AG04450 (cell line): ENCODE measurements around the gene ME2. TPM values are rescaled to one million over a fixed set of nuclear protein-coding genes. Genes with fewer than 3 reads are reported as not detected.

ENCODE experiments used
- CTCF ChIA-PET: fragments of 300-600, 350-600 bp; formaldehyde crosslinking; extraction: SDS; loops from one replicate; lab custom pipeline; 2022; ENCODE audit warnings: antibody characterized with exemption, inconsistent platforms; lab: Charles Lee
- POLR2A ChIA-PET: fragments of 350-600 bp; formaldehyde crosslinking; extraction: SDS; loops from one replicate; lab custom pipeline; 2021; ENCODE audit warnings: antibody characterized with exemption, inconsistent platforms; lab: Yijun Ruan, JAX
- DNase-seq: peaks from one replicate; pipeline ENCODE4 v3.0.0-alpha.2; 2011; ENCODE audit warnings: low read depth, low spot score
- H3K27ac ChIP-seq: one replicate; pipeline ENCODE4 v1.5.1; 2012; ENCODE audit warnings: low read depth, low read length, control low read depth
- H3K27me3 ChIP-seq: one replicate; pipeline ENCODE4 v1.6.0; 2012; ENCODE audit warnings: low read length; ENCODE audit not compliant: control insufficient read depth, insufficient read depth
- H3K4me3 ChIP-seq: 2 replicates; pipeline ENCODE4 v1.5.1; 2011; ENCODE audit warnings: mild to moderate bottlenecking, low read depth, low read length, control low read depth
- H3K9me3 ChIP-seq: 2 replicates; pipeline ENCODE4 v1.5.1; 2012; ENCODE audit warnings: low read length; ENCODE audit not compliant: control insufficient read depth, insufficient read depth
- CTCF ChIP-seq: IDR thresholded peaks from 2 replicates; pipeline ENCODE4 v1.5.1; 2011; ENCODE audit warnings: low read depth, low read length, control low read depth, inconsistent platforms
- polyA plus RNA-seq: library from polyadenylated mRNA; depleted of rRNA; stranded (reverse); fragments of >200 nt; gene quantifications from 2 replicates; pipeline ENCODE4 v1.2.3, GENCODE V29; 2011

ME2 gene
- polyA plus RNA-seq, 1 experiment: 51.3 TPM

- no peak for DNase-seq
- no peaks in the 10 kb centered on the region for H3K9me3 ChIP-seq
- no peak overlapping the region for H3K27ac ChIP-seq
- CTCF ChIA-PET: interaction anchor here (1.1 kb wide), 1 partner anchor 106 kb away, joined by 3 read pairs; the partner anchor contains the start of gene MRO
- no peaks in the 10 kb centered on the region for H3K27me3 ChIP-seq
- no peak for TF ChIP-seq CTCF
- POLR2A ChIA-PET: no interaction called here
- no peak overlapping the region for H3K4me3 ChIP-seq
These were observed 47.6 kb downstream of the ME2 start for GRCh38 chr18:50926521-50926920.

- ChIA-PET CTCF (no interaction called here), POLR2A (no interaction called here)
- no peaks in the 10 kb centered on the region for H3K9me3 ChIP-seq
- H3K4me3 ChIP-seq: no peak overlapping the region
- H3K27me3 ChIP-seq: no peaks in the 10 kb centered on the region
- H3K27ac ChIP-seq: no peak overlapping the region
- TF ChIP-seq CTCF: no peak
- no peak for DNase-seq
These were observed 49.6 kb downstream of the ME2 start for GRCh38 chr18:50928551-50928950.

- Histone ChIP-seq H3K9me3 (no peaks in the 10 kb centered on the region), H3K27ac (no peak overlapping the region), H3K4me3 (no peak overlapping the region), H3K27me3 (no peaks in the 10 kb centered on the region)
- ChIA-PET CTCF (no interaction called here), POLR2A (no interaction called here)
- no peak for TF ChIP-seq CTCF
- DNase-seq: no peak
These were observed 54.8 kb downstream of the ME2 start for GRCh38 chr18:50933684-50934083.

- Histone ChIP-seq H3K9me3 (no peaks in the 10 kb centered on the region), H3K27ac (no peak overlapping the region), H3K27me3 (no peaks in the 10 kb centered on the region), H3K4me3 (no peak overlapping the region)
- ChIA-PET POLR2A (no interaction called here), CTCF (no interaction called here)
- no peak for TF ChIP-seq CTCF
- no peak for DNase-seq
These were observed 55.8 kb downstream of the ME2 start for GRCh38 chr18:50934545-50935211.

GRCh38 chr18:50935493-50936191 is 56.7 kb downstream of the ME2 start:
- no peaks in the 10 kb centered on the region for H3K9me3 ChIP-seq
- POLR2A ChIA-PET: no interaction called here
- CTCF ChIA-PET: no interaction called here
- H3K27me3 ChIP-seq: no peaks in the 10 kb centered on the region
- no peak overlapping the region for H3K4me3 ChIP-seq
- no peak for DNase-seq
- no peak for TF ChIP-seq CTCF
- no peak overlapping the region for H3K27ac ChIP-seq
